Body of pancreas (tissue), 4 donors: ENCODE results near the gene SULT2A1. TPM values are rescaled to one million over a fixed set of nuclear protein-coding genes. Genes with fewer than 3 reads are reported as not detected.
"Not testable (repeated sequence)": the region's sequence is repeated elsewhere in the genome, so short reads cannot be mapped to it uniquely, and the experiment has no call there.

Experiments used
- ATAC-seq: fragments of 150-250 bp; one replicate; pipeline ENCODE4 v1.9.1; 2016
- DNase-seq, 4 donors: peaks; one replicate each; pipeline ENCODE4 v3.0.0-alpha.2; 2019
- H3K27ac ChIP-seq, 4 donors: fragments of 200-600 bp; sonication (generic); 1 replicate in 3 of 4; 2 replicates in 1 of 4; pipeline versions ENCODE4 v1.5.1 to v1.6.1; 2016 to 2019; ENCODE audit warnings: mild to moderate bottlenecking in 1 of 4, mixed read lengths in 1 of 4, moderate library complexity in 1 of 4
- H3K27me3 ChIP-seq, 2 donors: fragments of 200-600 bp; sonication (generic); one replicate each; pipeline ENCODE4 v1.6.0; 2016; ENCODE audit warnings: mild to moderate bottlenecking in 1 of 2
- H3K36me3 ChIP-seq, 2 donors: fragments of 200-600 bp; sonication (generic); replicated peaks in 1 of 2; 2 replicates each; pipeline ENCODE4 v1.5.1; 2016; ENCODE audit warnings: low read depth in 2 of 2; ENCODE audit not compliant: insufficient read depth in 1 of 2
- H3K4me1 ChIP-seq: fragments of 200-600 bp; sonication (generic); one replicate; pipeline ENCODE4 v1.6.0; 2016
- H3K4me3 ChIP-seq, 2 donors: fragments of 200-600 bp; sonication (generic); 1 replicate in 1 of 2; 2 replicates in 1 of 2; pipeline ENCODE4 v1.5.1; 2016 to 2019
- H3K9me3 ChIP-seq, 3 donors: fragments of 200-600 bp; sonication (generic); 1 replicate in 2 of 3; 2 replicates in 1 of 3; pipeline ENCODE4 v1.5.1; 2016
- CTCF ChIP-seq, 7 experiments: fragments of 450-650 bp in 4 of 7; fragments of 200-600 bp in 3 of 7; sonication (generic) in 3 of 7; IDR thresholded peaks; one replicate each; pipeline ENCODE4 v1.5.1; 2016 to 2019; ENCODE audit warnings: antibody characterized with exemption in 7 of 7
- POLR2A ChIP-seq, 3 donors: fragments of 450-650 bp; IDR thresholded peaks; one replicate each; pipeline ENCODE4 v1.6.1; 2016; ENCODE audit warnings: antibody characterized with exemption in 3 of 3, mild to moderate bottlenecking in 2 of 3
- WGBS, 2 donors: methylation state at CpG; one replicate each; pipeline ENCODE4 v1.1.5; 2017; 5-methylcytosine and 5-hydroxymethylcytosine counted together
- intact Hi-C: fragments of 100-400 bp; cut with DNase I; formaldehyde crosslinking; loops from one replicate; pipeline ENCODE4 v1.15.1; 2023
- total RNA-seq, 2 donors: library from RNA; depleted of rRNA; stranded (reverse); fragments of >200 nt; gene quantifications; one replicate each; pipeline ENCODE4 v1.1.0, GENCODE V29; 2016

SULT2A1 gene
- total RNA-seq, 2 donors from 2014 or later, result not detected

- TF ChIP-seq POLR2A (IDR thresholded peaks at IDR 0.05) (no peak), CTCF (IDR thresholded peaks at IDR 0.05) (peak; percentile 74 to 94 (median 76))
- Histone ChIP-seq H3K36me3 (no peaks in the 10 kb centered on the region), H3K9me3 (no peaks in the 10 kb centered on the region), H3K27me3 (no peaks in the 10 kb centered on the region), H3K4me3 (no peak overlapping the region), H3K4me1 (no peaks in the 10 kb centered on the region), H3K27ac (no peak overlapping the region)
- intact Hi-C loops, result no loop called here
- ATAC-seq, result peak; percentile 87
- WGBS, 2 donors, result 11 to 14% methylated on average over 14 of the region's 14 CpGs
- DNase-seq, result peak; percentile 75 to 84 (median 80)
Measured at GRCh38 chr19:47863514-47863936, 22.6 kb downstream of the SULT2A1 start.

- ATAC-seq (no peak), DNase-seq (no peak)
- Histone ChIP-seq H3K27ac (no peak overlapping the region), H3K36me3 (no peaks in the 10 kb centered on the region), H3K4me3 (no peak overlapping the region), H3K27me3 (no peaks in the 10 kb centered on the region), H3K9me3 (no peaks in the 10 kb centered on the region), H3K4me1 (no peaks in the 10 kb centered on the region)
- 88 to 89% methylated on average over 5 of the region's 5 CpGs for WGBS, 2 donors
- intact Hi-C loops, result no loop called here
- TF ChIP-seq POLR2A (IDR thresholded peaks at IDR 0.05), result no peak
- no peak for TF ChIP-seq CTCF (IDR thresholded peaks at IDR 0.05)
Measured at GRCh38 chr19:47861630-47862029, 24.5 kb downstream of the SULT2A1 start.

GRCh38 chr19:47860602-47861297 lies 25.4 kb downstream of the SULT2A1 start:
- TF ChIP-seq POLR2A (IDR thresholded peaks at IDR 0.05) (no peak), CTCF (IDR thresholded peaks at IDR 0.05) (no peak)
- ATAC-seq (no peak), DNase-seq (no peak)
- Histone ChIP-seq H3K27ac (no peak overlapping the region), H3K4me1 (no peaks in the 10 kb centered on the region), H3K9me3 (no peaks in the 10 kb centered on the region), H3K27me3 (no peaks in the 10 kb centered on the region), H3K36me3 (no peaks in the 10 kb centered on the region), H3K4me3 (no peak overlapping the region)
- intact Hi-C loops, result no loop called here
- 61 to 73% methylated on average over 12 to 18 of the region's 34 CpGs for WGBS, 2 donors

DNA sequence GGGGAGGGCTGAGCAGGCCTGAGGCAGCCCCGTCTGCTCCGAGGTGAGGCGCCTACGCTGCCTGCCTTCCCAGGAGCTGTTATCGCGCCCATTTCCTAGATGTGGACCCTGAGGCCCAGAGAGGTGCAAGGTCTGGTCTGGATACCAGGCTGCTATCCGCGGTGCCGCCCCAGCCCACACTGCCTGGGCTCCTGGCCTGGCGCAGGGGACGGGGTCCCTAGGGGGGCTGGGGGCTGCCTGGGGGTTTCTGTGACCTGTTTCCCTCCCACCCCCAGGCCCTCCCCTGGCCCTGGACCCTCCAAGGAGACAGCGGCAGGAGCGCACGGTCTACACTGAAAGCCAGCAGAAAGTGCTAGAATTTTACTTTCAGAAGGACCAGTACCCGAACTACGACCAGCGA lies 26.3 kb downstream of the SULT2A1 start:
- H3K9me3 ChIP-seq, intact Hi-C loops, DNase-seq, H3K27me3 ChIP-seq, H3K36me3 ChIP-seq, ATAC-seq, H3K4me3 ChIP-seq, H3K27ac ChIP-seq, H3K4me1 ChIP-seq: not testable (repeated sequence)
- no CpG with 5 or more reads among the region's 17 CpGs for WGBS, 2 donors

GRCh38 chr19:47858646-47859285 lies 27.3 kb downstream of the SULT2A1 start, which contains the start of gene TPRX2:
Gene TPRX2 (plus strand): TSS chr19:47859235. CDS start chr19:47859247, 12 bp downstream.
- H3K36me3 ChIP-seq, H3K4me3 ChIP-seq, DNase-seq, H3K4me1 ChIP-seq, intact Hi-C loops, H3K9me3 ChIP-seq, H3K27me3 ChIP-seq, ATAC-seq, H3K27ac ChIP-seq: not testable (repeated sequence)
- 63 to 84% methylated on average over 5 to 9 of the region's 9 CpGs for WGBS, 2 donors

- H3K4me1 ChIP-seq, DNase-seq, H3K4me3 ChIP-seq, H3K27ac ChIP-seq, H3K27me3 ChIP-seq, H3K36me3 ChIP-seq, ATAC-seq, H3K9me3 ChIP-seq, intact Hi-C loops: not testable (repeated sequence)
- 73 to 79% methylated on average over 3 to 9 of the region's 9 CpGs for WGBS, 2 donors
Measured at GRCh38 chr19:47858231-47858630, 27.9 kb downstream of the SULT2A1 start.
